Endothelial cell of umbilical vein (primary cell): ENCODE data around the gene GFER.

Experiments used
- EZH2 ChIP-seq: IDR thresholded peaks from 2 replicates; pipeline ENCODE4 v1.6.1; 2012; ENCODE audit warnings: borderline replicate concordance, low read depth, mild to moderate bottlenecking, moderate library complexity, low read length, inconsistent platforms; ENCODE audit not compliant: severe bottlenecking
- GATA2 ChIP-seq: IDR thresholded peaks from 2 replicates; pipeline ENCODE4 v1.7.0; 2011; ENCODE audit warnings: low read depth, mild to moderate bottlenecking, moderate library complexity, mixed read lengths, low read length; ENCODE audit not compliant: insufficient read length, insufficient read depth
- MYC ChIP-seq: IDR thresholded peaks from one replicate; pipeline ENCODE4 v1.6.1; 2011; ENCODE audit warnings: mild to moderate bottlenecking, low read depth, low read length
- POLR2A ChIP-seq: IDR thresholded peaks from 2 replicates; pipeline ENCODE4 v1.6.1; 2012; ENCODE audit warnings: low read depth, mild to moderate bottlenecking, control low read depth, low read length
- POLR2AphosphoS5 ChIP-seq: IDR thresholded peaks from 2 replicates; pipeline ENCODE4 v1.6.1; 2012; ENCODE audit warnings: low read depth, mild to moderate bottlenecking, control low read depth, low read length, moderate library complexity; ENCODE audit not compliant: insufficient read depth
- TF ChIP-seq, protein P1 (sequence below), 2 donors: IDR thresholded peaks; 1 replicate in 1 of 2; 2 replicates in 1 of 2; pipeline ENCODE4 v1.5.1; 2011; ENCODE audit warnings: low read length in 2 of 2, mild to moderate bottlenecking in 2 of 2, moderate library complexity in 2 of 2, control low read depth in 1 of 2, inconsistent platforms in 1 of 2, low read depth in 1 of 2; ENCODE audit not compliant: insufficient read depth in 1 of 2; ENCODE audit errors: extremely low read depth in 1 of 2
- TF ChIP-seq, protein P2 (sequence below): IDR thresholded peaks from 2 replicates; pipeline ENCODE4 v1.6.1; 2011; ENCODE audit not compliant: insufficient read depth, insufficient read length

DNA sequence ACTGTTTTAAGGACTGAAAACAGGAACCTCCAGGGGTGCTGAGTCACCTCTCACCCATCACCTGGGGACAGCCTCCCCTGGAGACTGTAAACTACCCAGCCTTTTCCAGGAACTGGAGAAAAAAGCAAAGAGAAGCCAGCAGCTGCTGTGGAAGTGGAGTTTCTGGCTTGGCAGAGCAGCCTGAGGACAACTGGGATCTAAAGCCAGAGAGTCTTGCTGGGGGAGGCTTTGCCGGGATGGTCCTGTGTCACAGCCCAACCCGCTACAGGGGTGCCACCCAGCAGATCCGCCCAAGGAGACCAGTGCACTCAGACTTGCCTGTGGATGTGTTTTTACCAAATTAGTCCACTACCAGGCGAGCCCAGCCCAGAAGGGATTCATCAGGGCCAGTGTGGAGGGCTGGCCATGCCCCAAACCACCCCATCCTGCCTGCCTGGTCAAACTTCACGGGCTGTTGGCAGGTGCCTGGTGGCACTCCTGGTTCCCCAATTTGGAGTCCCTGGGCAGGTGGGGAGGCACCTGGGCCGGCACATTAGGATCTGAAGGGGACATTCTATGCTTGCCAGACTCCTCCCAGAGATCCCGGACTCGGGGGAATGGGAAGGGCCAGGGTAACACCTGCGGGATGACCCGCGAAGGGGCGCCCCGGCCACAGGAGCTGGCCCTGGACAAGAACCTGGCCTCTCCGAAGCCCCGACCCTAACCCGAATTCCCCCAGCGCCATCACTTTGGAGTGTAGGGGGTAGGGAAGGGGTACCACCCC, 41.8 kb upstream of the GFER start:
- TF ChIP-seq, protein P1, sequence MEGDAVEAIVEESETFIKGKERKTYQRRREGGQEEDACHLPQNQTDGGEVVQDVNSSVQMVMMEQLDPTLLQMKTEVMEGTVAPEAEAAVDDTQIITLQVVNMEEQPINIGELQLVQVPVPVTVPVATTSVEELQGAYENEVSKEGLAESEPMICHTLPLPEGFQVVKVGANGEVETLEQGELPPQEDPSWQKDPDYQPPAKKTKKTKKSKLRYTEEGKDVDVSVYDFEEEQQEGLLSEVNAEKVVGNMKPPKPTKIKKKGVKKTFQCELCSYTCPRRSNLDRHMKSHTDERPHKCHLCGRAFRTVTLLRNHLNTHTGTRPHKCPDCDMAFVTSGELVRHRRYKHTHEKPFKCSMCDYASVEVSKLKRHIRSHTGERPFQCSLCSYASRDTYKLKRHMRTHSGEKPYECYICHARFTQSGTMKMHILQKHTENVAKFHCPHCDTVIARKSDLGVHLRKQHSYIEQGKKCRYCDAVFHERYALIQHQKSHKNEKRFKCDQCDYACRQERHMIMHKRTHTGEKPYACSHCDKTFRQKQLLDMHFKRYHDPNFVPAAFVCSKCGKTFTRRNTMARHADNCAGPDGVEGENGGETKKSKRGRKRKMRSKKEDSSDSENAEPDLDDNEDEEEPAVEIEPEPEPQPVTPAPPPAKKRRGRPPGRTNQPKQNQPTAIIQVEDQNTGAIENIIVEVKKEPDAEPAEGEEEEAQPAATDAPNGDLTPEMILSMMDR (IDR thresholded peaks at IDR 0.05; ENCODE audit: extremely low read depth in 1 of 2, insufficient read depth in 1 of 2, low read depth in 1 of 2, low read length in 2 of 2): no peak
- TF ChIP-seq POLR2A (no peak), EZH2 (no peak), GATA2 (no peak), POLR2AphosphoS5 (no peak), MYC (no peak)
- TF ChIP-seq, protein P2, sequence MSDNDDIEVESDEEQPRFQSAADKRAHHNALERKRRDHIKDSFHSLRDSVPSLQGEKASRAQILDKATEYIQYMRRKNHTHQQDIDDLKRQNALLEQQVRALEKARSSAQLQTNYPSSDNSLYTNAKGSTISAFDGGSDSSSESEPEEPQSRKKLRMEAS: no peak
